K562 (cell line): ENCODE data around the gene DLGAP3. TPM values are rescaled to one million over a fixed set of nuclear protein-coding genes. Genes with fewer than 3 reads are reported as not detected.
A peak's percentile ranks its signal among the peaks of the same experiment; 100 is the strongest.

ENCODE experiments used
- ADNP ChIP-seq: fragments of 200-800 bp; sonication (Bioruptor generic); IDR thresholded peaks from 2 replicates; pipeline ENCODE4 v1.6.1; 2016; ENCODE audit warnings: missing genetic modification characterization, missing compliant biosample characterization
- ARID1B ChIP-seq: fragments of 450-650 bp; IDR thresholded peaks from 2 replicates; pipeline ENCODE4 v1.6.1; 2016; ENCODE audit warnings: antibody characterized with exemption, mild to moderate bottlenecking, inconsistent platforms
- ATF1 ChIP-seq, 2 experiments: fragments of 450-650 bp in 1 of 2; IDR thresholded peaks; 2 replicates each; pipeline ENCODE4 v1.6.1; 2016; ENCODE audit warnings: missing compliant biosample characterization in 1 of 2, missing genetic modification characterization in 1 of 2
- CEBPG ChIP-seq, 3 experiments: fragments of 200-800 bp in 1 of 3; sonication (Bioruptor generic) in 1 of 3; sonication (generic) in 1 of 3; formaldehyde crosslinking in 1 of 3; IDR thresholded peaks in 2 of 3; conservative IDR thresholded peaks in 1 of 3; 2 replicates each; pipeline versions ENCODE4 v1.6.1 to v1.8.0; 2016 to 2022; ENCODE audit warnings: missing compliant biosample characterization in 2 of 3, missing genetic modification characterization in 2 of 3, mild to moderate bottlenecking in 1 of 3, missing genetic modification reagents in 1 of 3
- CREB1 ChIP-seq, 2 experiments: sonication (generic) in 1 of 2; formaldehyde crosslinking in 1 of 2; IDR thresholded peaks; 2 replicates each; pipeline versions ENCODE4 v1.6.1 to v1.8.0; 2012 to 2022; ENCODE audit warnings: inconsistent platforms in 1 of 2, mild to moderate bottlenecking in 1 of 2, missing genetic modification reagents in 1 of 2, moderate library complexity in 1 of 2
- CREBBP ChIP-seq: IDR thresholded peaks from one replicate; pipeline ENCODE4 v1.6.1; 2012; ENCODE audit warnings: low read depth, mild to moderate bottlenecking, control low read depth, inconsistent platforms, low read length
- EHMT2 ChIP-seq: fragments of 450-650 bp; IDR thresholded peaks from 2 replicates; pipeline ENCODE4 v1.6.1; 2018; ENCODE audit warnings: antibody characterized with exemption
- GABPA ChIP-seq: fragments of 200-800 bp; sonication (Bioruptor generic); conservative IDR thresholded peaks from 2 replicates; pipeline ENCODE4 v1.6.1; 2016; ENCODE audit warnings: low read depth, missing genetic modification characterization, missing compliant biosample characterization
- HDAC6 ChIP-seq: IDR thresholded peaks from 2 replicates; pipeline ENCODE4 v1.6.1; 2012; ENCODE audit warnings: low read depth, mild to moderate bottlenecking, control low read depth, inconsistent platforms, low read length, moderate library complexity
- KDM4B ChIP-seq, 2 experiments: fragments of 450-650 bp in 1 of 2; sonication (generic) in 1 of 2; IDR thresholded peaks; 2 replicates each; pipeline ENCODE4 v1.6.1; 2016 to 2017; ENCODE audit warnings: borderline replicate concordance in 2 of 2, antibody characterized with exemption in 1 of 2, low read depth in 1 of 2, mild to moderate bottlenecking in 1 of 2
- KLF13 ChIP-seq: fragments of 450-650 bp; IDR thresholded peaks from 2 replicates; pipeline ENCODE4 v1.6.1; 2016; ENCODE audit warnings: missing genetic modification characterization, low read depth, mild to moderate bottlenecking, missing compliant biosample characterization, moderate library complexity, borderline replicate concordance
- MIER1 ChIP-seq: fragments of 450-650 bp; IDR thresholded peaks from 2 replicates; pipeline ENCODE4 v1.6.1; 2016; ENCODE audit warnings: antibody characterized with exemption, mild to moderate bottlenecking, low read depth
- PHF8 ChIP-seq: fragments of 200-600 bp; sonication (generic); IDR thresholded peaks from 2 replicates; pipeline ENCODE4 v1.6.1; 2012; ENCODE audit warnings: mixed run types, mild to moderate bottlenecking, inconsistent platforms, low read length, moderate library complexity, borderline replicate concordance
- PML ChIP-seq: IDR thresholded peaks from 2 replicates; pipeline ENCODE4 v1.6.1; 2012; ENCODE audit warnings: low read length, inconsistent platforms
- RB1 ChIP-seq: fragments of 450-650 bp; IDR thresholded peaks from 2 replicates; pipeline ENCODE4 v1.6.1; 2017; ENCODE audit warnings: low read depth, mild to moderate bottlenecking
- SAFB2 ChIP-seq: fragments of 200-400 bp; formaldehyde crosslinking; IDR thresholded peaks from 2 replicates; pipeline ENCODE4 v1.6.1; 2018; ENCODE audit warnings: borderline replicate concordance, low read length, low read depth, moderate library complexity; ENCODE audit not compliant: severe bottlenecking
- SMAD2 ChIP-seq: fragments of 150-350 bp; IDR thresholded peaks from 2 replicates; pipeline ENCODE4 v1.6.1; 2014; ENCODE audit warnings: low read depth, mild to moderate bottlenecking, low read length
- SMARCB1 ChIP-seq: IDR thresholded peaks from 2 replicates; pipeline ENCODE4 v1.6.1; 2011; ENCODE audit warnings: improper control_type of control experiment, low read depth; ENCODE audit not compliant: insufficient read length
- TBL1XR1 ChIP-seq, 2 experiments: IDR thresholded peaks; 2 replicates each; pipeline ENCODE4 v1.6.1; 2012; ENCODE audit warnings: improper control_type of control experiment in 2 of 2, low read length in 2 of 2, mild to moderate bottlenecking in 1 of 2
- ZBTB1 ChIP-seq: sonication (generic); formaldehyde crosslinking; IDR thresholded peaks from 2 replicates; pipeline ENCODE4 v1.8.1; 2023; ENCODE audit warnings: missing genetic modification reagents, low read depth, mild to moderate bottlenecking, borderline replicate concordance
- ZKSCAN1 ChIP-seq: fragments of 150-350 bp; IDR thresholded peaks from 2 replicates; pipeline ENCODE4 v1.6.1; 2016; ENCODE audit warnings: low read depth, low read length
- ZKSCAN8 ChIP-seq: fragments of 200-800 bp; sonication (Bioruptor generic); IDR thresholded peaks from 2 replicates; pipeline ENCODE4 v1.6.1; 2016; ENCODE audit warnings: missing genetic modification characterization, missing compliant biosample characterization
- ZNF165 ChIP-seq: fragments of 250-450 bp; sonication (Bioruptor Pico); IDR thresholded peaks from 2 replicates; pipeline ENCODE4 v1.4.0; 2020; ENCODE audit warnings: borderline replicate concordance
- ZNF197 ChIP-seq: fragments of 200-800 bp; sonication (Bioruptor generic); IDR thresholded peaks from 2 replicates; pipeline ENCODE4 v1.6.1; 2016; ENCODE audit warnings: low read depth, missing genetic modification characterization, missing compliant biosample characterization
- ZNF57 ChIP-seq: fragments of 450-650 bp; formaldehyde crosslinking; IDR thresholded peaks from 2 replicates; pipeline ENCODE4 v1.4.0; 2020; ENCODE audit warnings: mild to moderate bottlenecking, moderate library complexity
- polyA plus RNA-seq, 8 experiments: library from polyadenylated mRNA; depleted of rRNA in 4 of 8; stranded (reverse) in 5 of 8; unstranded in 3 of 8; fragments of >200 nt; fragmentation: Nextera tagmentation in 2 of 8; fragmentation: Illumina TruSeq in 1 of 8; extraction: Ambion mirVana in 2 of 8; extraction: Trizol in 1 of 8; gene quantifications; 2 replicates each; pipeline versions ENCODE4 v1.2.1 to v1.2.3, GENCODE V29; 2011 to 2014; ENCODE audit warnings: inconsistent platforms in 1 of 8, missing spikeins in 1 of 8
- total RNA-seq, 7 experiments: library from RNA; depleted of rRNA in 6 of 7; stranded (reverse); fragments of >200 nt in 6 of 7; fragmentation: Illumina TruSeq in 2 of 7; extraction: Trizol in 2 of 7; gene quantifications; 2 replicates each; pipeline versions ENCODE4 v1.2.1 to v1.2.3, GENCODE V29; 2011 to 2021; ENCODE audit warnings: low replicate concordance in 1 of 7
- TF ChIP-seq, protein P1 (sequence below): fragments of 250-450 bp; sonication (Bioruptor Pico); IDR thresholded peaks from 2 replicates; pipeline ENCODE4 v1.8.0; 2022; ENCODE audit warnings: inconsistent platforms, mild to moderate bottlenecking, moderate library complexity, borderline replicate concordance
- TF ChIP-seq, protein P2 (sequence below): fragments of 450-650 bp; IDR thresholded peaks from 2 replicates; pipeline ENCODE4 v1.6.1; 2016

DLGAP3 gene
- total and polyA plus RNA-seq, 9 of the 15 experiments (the other 6 are each of a cell fraction or from before 2014, with no cell fraction given) = 0.01 to 0.16 (median 0.07) TPM; not detected in 6

DNA sequence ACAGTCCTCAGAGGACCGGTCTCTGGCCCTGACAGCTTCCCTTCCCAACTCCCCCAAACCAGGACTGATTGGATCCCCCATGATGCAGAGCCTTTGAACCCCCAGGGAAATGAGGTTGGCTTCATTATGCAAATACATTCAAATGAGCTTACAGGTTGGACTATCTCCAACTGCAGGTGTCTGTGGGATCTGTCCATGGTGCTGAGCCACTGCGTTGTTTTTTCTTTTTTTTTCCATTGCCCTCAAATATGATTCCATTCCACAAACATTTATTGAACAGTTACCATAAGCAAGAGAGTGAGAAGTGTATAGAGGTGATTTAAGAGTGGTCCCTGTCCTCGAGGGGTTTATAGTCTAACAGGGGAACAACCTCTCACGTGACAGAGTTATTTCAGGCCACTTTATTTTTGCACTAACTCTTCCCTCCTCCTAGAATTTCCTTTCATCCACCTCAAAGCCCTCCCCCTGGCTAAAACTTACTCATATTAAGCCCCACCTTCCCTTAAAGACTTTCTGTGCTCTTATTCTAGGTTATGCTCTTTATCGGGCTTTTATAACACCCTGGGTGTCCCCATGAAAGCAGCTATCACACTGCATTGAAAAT lies 21.9 kb downstream of the DLGAP3 start (continued):
- TF ChIP-seq ZNF57 (CRISPR knock-in tag) (no peak), TBL1XR1 (IDR thresholded peaks at IDR 0.05; ENCODE audit: low read length in 2 of 2) (no peak), SMAD2 (no peak), ATF1 (CRISPR knock-in tag; IDR thresholded peaks at IDR 0.05) (no peak), ATF1 (tag; IDR thresholded peaks at IDR 0.05) (no peak), RB1 (no peak), CEBPG (CRISPR knock-in tag; IDR thresholded peaks at IDR 0.05) (no peak), CEBPG (tag; conservative IDR thresholded peaks at IDR 0.05 in 1 of 2, IDR thresholded peaks at IDR 0.05 in 1 of 2) (no peak), CREBBP (no peak), MIER1 (peak; percentile 95), ZKSCAN8 (CRISPR knock-in tag) (no peak), ZNF197 (CRISPR knock-in tag) (0 out of 2 replicates have a peak, but pooled peaks have one; percentile 53), ZKSCAN1 (no peak), EHMT2 (peak; percentile 98), PHF8 (no peak), ADNP (tag) (no peak), KDM4B (IDR thresholded peaks at IDR 0.05; ENCODE audit: borderline replicate concordance in 2 of 2, low read depth in 1 of 2) (no peak), KLF13 (tag) (no peak), SAFB2 (no peak), ZNF165 (CRISPR knock-in tag) (no peak), CREB1 (IDR thresholded peaks at IDR 0.05) (no peak), CREB1 (CRISPR knock-in tag; IDR thresholded peaks at IDR 0.05) (0 out of 2 replicates have a peak, but pooled peaks have one; percentile 34), ZBTB1 (CRISPR knock-in tag) (no peak), ARID1B (0 out of 2 replicates have a peak, but pooled peaks have one; percentile 11), SMARCB1 (no peak), GABPA (tag) (no peak), HDAC6 (no peak), PML (no peak)
- TF ChIP-seq, protein P1, sequence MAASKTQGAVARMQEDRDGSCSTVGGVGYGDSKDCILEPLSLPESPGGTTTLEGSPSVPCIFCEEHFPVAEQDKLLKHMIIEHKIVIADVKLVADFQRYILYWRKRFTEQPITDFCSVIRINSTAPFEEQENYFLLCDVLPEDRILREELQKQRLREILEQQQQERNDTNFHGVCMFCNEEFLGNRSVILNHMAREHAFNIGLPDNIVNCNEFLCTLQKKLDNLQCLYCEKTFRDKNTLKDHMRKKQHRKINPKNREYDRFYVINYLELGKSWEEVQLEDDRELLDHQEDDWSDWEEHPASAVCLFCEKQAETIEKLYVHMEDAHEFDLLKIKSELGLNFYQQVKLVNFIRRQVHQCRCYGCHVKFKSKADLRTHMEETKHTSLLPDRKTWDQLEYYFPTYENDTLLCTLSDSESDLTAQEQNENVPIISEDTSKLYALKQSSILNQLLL = no peak
- TF ChIP-seq, protein P2, sequence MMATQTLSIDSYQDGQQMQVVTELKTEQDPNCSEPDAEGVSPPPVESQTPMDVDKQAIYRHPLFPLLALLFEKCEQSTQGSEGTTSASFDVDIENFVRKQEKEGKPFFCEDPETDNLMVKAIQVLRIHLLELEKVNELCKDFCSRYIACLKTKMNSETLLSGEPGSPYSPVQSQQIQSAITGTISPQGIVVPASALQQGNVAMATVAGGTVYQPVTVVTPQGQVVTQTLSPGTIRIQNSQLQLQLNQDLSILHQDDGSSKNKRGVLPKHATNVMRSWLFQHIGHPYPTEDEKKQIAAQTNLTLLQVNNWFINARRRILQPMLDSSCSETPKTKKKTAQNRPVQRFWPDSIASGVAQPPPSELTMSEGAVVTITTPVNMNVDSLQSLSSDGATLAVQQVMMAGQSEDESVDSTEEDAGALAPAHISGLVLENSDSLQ = no peak
